Measurements from ENCODE around the gene ATOSB. TPM values are rescaled to one million over a fixed set of nuclear protein-coding genes. Genes with fewer than 3 reads are reported as not detected.

The ATOSB gene
- total and polyA plus RNA-seq, 2 of the 8 experiments (the other 6 are each of a cell fraction or from before 2014, with no cell fraction given), result 6.9 to 10.4 TPM

- no peaks in the 10 kb centered on the region for H3K27me3 ChIP-seq (replicated peaks in 1 of 4; ENCODE audit: control insufficient read depth in 3 of 4, extremely low read depth in 1 of 4, insufficient read depth in 3 of 4, low read length in 3 of 4)
- TF ChIP-seq BACH1 (IDR thresholded peaks at IDR 0.05; ENCODE audit: low read length) (no peak), GABPA (IDR thresholded peaks at IDR 0.05; ENCODE audit: borderline replicate concordance, insufficient read depth, low read length) (no peak), GTF2F1 (IDR thresholded peaks at IDR 0.05; ENCODE audit: borderline replicate concordance, low read depth, low read length) (no peak)
- peaks cover 7% of the 10 kb centered on the region; the same call in 1 of the 2 replicates for H3K23me2 ChIP-seq (ENCODE audit: low read depth, low read length)
- H3K9ac ChIP-seq (replicated peaks in 1 of 4; ENCODE audit: extremely low read depth in 1 of 4, low read depth in 3 of 4, low read length in 3 of 4), result no peak overlapping the region
- FAIRE-seq (no peak), DNase-seq (ENCODE audit: low read depth in 1 of 2, low spot score in 2 of 2) (no peak)
- H2AK5ac ChIP-seq (ENCODE audit: low read depth, low read length), result no peak overlapping the region
- H3K14ac ChIP-seq (ENCODE audit: insufficient read length), result no peak overlapping the region
- H4K20me1 ChIP-seq (replicated peaks in 1 of 2; ENCODE audit: control insufficient read depth in 1 of 2, insufficient read depth in 2 of 2, low read length in 2 of 2), result peaks cover 4 to 6% of the 10 kb centered on the region in 2 experiments
- H3K4ac ChIP-seq (replicated peaks; ENCODE audit: insufficient read length, low read depth, low read length), result no peak overlapping the region
- ChIA-PET POLR2A (ENCODE audit: partially characterized antibody) (interaction anchor here (1.6 to 10.3 kb wide), 2 partner anchors 8 to 36 kb away, joined by 7 to 151 read pairs; partner anchors contain the start of genes PIGO, STOML2 and VCP), CTCF (ENCODE audit: partially characterized antibody) (no interaction called here)
- no peak overlapping the region for H2BK20ac ChIP-seq (ENCODE audit: low read length)
- H3K18ac ChIP-seq (ENCODE audit: extremely low read depth, low read length), result no peak overlapping the region
- H4K91ac ChIP-seq (replicated peaks; ENCODE audit: insufficient read length, low read length), result no peak overlapping the region
- no peaks in the 10 kb centered on the region; a peak in 1 of 4 replicates for H3K79me2 ChIP-seq (ENCODE audit: control insufficient read depth in 1 of 2, insufficient read depth in 2 of 2, low read length in 2 of 2)
- no peak overlapping the region for H3K23ac ChIP-seq (ENCODE audit: insufficient read length)
- no peak overlapping the region for H2BK120ac ChIP-seq (replicated peaks; ENCODE audit: low read depth, low read length)
- H2BK5ac ChIP-seq (ENCODE audit: low read depth, low read length), result no peak overlapping the region
- H2BK15ac ChIP-seq (ENCODE audit: low read length), result no peak overlapping the region
- H3K56ac ChIP-seq (replicated peaks; ENCODE audit: insufficient read length, low read depth, low read length), result no peak overlapping the region
- peaks cover 0 to 5% (median 1%) of the 10 kb centered on the region in 4 experiments; a peak in 3 of 8 replicates for H3K36me3 ChIP-seq (ENCODE audit: control insufficient read depth in 2 of 4, insufficient read depth in 4 of 4, low read length in 3 of 4)
- H3K4me2 ChIP-seq (ENCODE audit: insufficient read depth in 1 of 2, low read depth in 2 of 2, low read length in 2 of 2), result no peak overlapping the region
- no peak overlapping the region for H4K8ac ChIP-seq (ENCODE audit: extremely low read depth, insufficient read depth, low read length)
- no peak overlapping the region for H3K27ac ChIP-seq (ENCODE audit: low read depth, low read length)
- no peak overlapping the region for H4K5ac ChIP-seq (ENCODE audit: insufficient read length, low read depth, low read length)
- WGBS, 2 experiments (ENCODE audit: extremely low coverage in 1 of 2, insufficient coverage in 1 of 2, insufficient read length in 1 of 2, insufficient replicate concordance in 2 of 2, low coverage in 1 of 2, low lambda C conversion rate in 2 of 2, missing lambda C conversion rate in 1 of 2), result 79% methylated on average over 6 of the region's 6 CpGs; no CpG with 5 or more reads in 1 of the 2 experiments
- H2BK12ac ChIP-seq (ENCODE audit: low read depth, low read length), result no peak overlapping the region
- peaks cover 0 to 14% (median 5%) of the 10 kb centered on the region in 4 experiments; a peak in 6 of 7 replicates for H3K4me1 ChIP-seq (replicated peaks in 1 of 4; ENCODE audit: control insufficient read depth in 3 of 4, insufficient read depth in 4 of 4, low read length in 3 of 4)
- H3K4me3 ChIP-seq (ENCODE audit: extremely low read depth in 1 of 4, insufficient read depth in 2 of 4, low read depth in 3 of 4, low read length in 4 of 4), result no peak overlapping the region
- H2AFZ ChIP-seq (ENCODE audit: low read length), result no peak overlapping the region
- no peaks in the 10 kb centered on the region for H3K79me1 ChIP-seq (ENCODE audit: low read depth, low read length)
- H3K9me3 ChIP-seq (ENCODE audit: insufficient read depth in 2 of 2, low read depth in 1 of 2, low read length in 1 of 2), result no peaks in the 10 kb centered on the region
These were observed 7.2 kb downstream of the ATOSB start for GRCh38 chr9:35108461-35108860.

Measured in H1 (cell line).